Measurements from ENCODE around the gene IKZF1. TPM values are rescaled to one million over a fixed set of nuclear protein-coding genes. Genes with fewer than 3 reads are reported as not detected.

The IKZF1 gene
- total RNA-seq, 1 experiment from 2014 or later, result 2.3 TPM

GRCh38 chr7:50308532-50309385 is 4.2 kb downstream of the IKZF1 start:
- POLR2A ChIA-PET, result no interaction called here
- ATAC-seq (no peak), DNase-seq (ENCODE audit: low spot score) (no peak)
- Mint-ChIP-seq H3K36me3 (no peaks in the 10 kb centered on the region), H3K27ac (no peak overlapping the region), H3K9me3 (no peaks in the 10 kb centered on the region), H3K27me3 (ENCODE audit: low read depth) (peaks cover 39% of the 10 kb centered on the region), H3K4me1 (peaks cover 55% of the 10 kb centered on the region), H3K4me3 (no peak overlapping the region)
- TF ChIP-seq ZNF219 (CRISPR knock-in tag; IDR thresholded peaks at IDR 0.05; ENCODE audit: borderline replicate concordance) (no peak), GABPB1 (CRISPR knock-in tag; IDR thresholded peaks at IDR 0.05) (no peak), AFF4 (CRISPR knock-in tag; IDR thresholded peaks at IDR 0.05; ENCODE audit: borderline replicate concordance) (no peak), TEAD4 (CRISPR knock-in tag; IDR thresholded peaks at IDR 0.05) (no peak), GTF2I (CRISPR knock-in tag; conservative IDR thresholded peaks at IDR 0.05) (no peak), SOX15 (CRISPR knock-in tag; IDR thresholded peaks at IDR 0.05) (no peak), CREB1 (CRISPR knock-in tag; IDR thresholded peaks at IDR 0.05) (no peak), CREM (CRISPR knock-in tag; IDR thresholded peaks at IDR 0.05) (no peak), ERG (CRISPR knock-in tag; IDR thresholded peaks at IDR 0.05) (no peak)
- TF ChIP-seq, protein P1, sequence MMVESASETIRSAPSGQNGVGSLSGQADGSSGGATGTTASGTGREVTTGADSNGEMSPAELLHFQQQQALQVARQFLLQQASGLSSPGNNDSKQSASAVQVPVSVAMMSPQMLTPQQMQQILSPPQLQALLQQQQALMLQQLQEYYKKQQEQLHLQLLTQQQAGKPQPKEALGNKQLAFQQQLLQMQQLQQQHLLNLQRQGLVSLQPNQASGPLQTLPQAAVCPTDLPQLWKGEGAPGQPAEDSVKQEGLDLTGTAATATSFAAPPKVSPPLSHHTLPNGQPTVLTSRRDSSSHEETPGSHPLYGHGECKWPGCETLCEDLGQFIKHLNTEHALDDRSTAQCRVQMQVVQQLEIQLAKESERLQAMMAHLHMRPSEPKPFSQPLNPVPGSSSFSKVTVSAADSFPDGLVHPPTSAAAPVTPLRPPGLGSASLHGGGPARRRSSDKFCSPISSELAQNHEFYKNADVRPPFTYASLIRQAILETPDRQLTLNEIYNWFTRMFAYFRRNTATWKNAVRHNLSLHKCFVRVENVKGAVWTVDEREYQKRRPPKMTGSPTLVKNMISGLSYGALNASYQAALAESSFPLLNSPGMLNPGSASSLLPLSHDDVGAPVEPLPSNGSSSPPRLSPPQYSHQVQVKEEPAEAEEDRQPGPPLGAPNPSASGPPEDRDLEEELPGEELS (CRISPR knock-in tag; IDR thresholded peaks at IDR 0.05), result no peak
- TF ChIP-seq, protein P2, sequence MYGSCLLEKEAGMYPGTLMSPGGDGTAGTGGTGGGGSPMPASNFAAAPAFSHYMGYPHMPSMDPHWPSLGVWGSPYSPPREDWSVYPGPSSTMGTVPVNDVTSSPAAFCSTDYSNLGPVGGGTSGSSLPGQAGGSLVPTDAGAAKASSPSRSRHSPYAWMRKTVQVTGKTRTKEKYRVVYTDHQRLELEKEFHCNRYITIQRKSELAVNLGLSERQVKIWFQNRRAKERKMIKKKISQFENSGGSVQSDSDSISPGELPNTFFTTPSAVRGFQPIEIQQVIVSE (CRISPR knock-in tag; IDR thresholded peaks at IDR 0.05; ENCODE audit: borderline replicate concordance), result no peak
- TF ChIP-seq, protein P3, sequence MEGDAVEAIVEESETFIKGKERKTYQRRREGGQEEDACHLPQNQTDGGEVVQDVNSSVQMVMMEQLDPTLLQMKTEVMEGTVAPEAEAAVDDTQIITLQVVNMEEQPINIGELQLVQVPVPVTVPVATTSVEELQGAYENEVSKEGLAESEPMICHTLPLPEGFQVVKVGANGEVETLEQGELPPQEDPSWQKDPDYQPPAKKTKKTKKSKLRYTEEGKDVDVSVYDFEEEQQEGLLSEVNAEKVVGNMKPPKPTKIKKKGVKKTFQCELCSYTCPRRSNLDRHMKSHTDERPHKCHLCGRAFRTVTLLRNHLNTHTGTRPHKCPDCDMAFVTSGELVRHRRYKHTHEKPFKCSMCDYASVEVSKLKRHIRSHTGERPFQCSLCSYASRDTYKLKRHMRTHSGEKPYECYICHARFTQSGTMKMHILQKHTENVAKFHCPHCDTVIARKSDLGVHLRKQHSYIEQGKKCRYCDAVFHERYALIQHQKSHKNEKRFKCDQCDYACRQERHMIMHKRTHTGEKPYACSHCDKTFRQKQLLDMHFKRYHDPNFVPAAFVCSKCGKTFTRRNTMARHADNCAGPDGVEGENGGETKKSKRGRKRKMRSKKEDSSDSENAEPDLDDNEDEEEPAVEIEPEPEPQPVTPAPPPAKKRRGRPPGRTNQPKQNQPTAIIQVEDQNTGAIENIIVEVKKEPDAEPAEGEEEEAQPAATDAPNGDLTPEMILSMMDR (IDR thresholded peaks at IDR 0.05), result no peak
- TF ChIP-seq, protein P4, sequence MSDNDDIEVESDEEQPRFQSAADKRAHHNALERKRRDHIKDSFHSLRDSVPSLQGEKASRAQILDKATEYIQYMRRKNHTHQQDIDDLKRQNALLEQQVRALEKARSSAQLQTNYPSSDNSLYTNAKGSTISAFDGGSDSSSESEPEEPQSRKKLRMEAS (CRISPR knock-in tag; IDR thresholded peaks at IDR 0.05), result no peak
- CTCF ChIA-PET, result interaction anchor here (1.0 kb wide), 1 partner anchor 14 kb away, joined by 3 read pairs; no protein-coding TSS in a partner anchor

DNA sequence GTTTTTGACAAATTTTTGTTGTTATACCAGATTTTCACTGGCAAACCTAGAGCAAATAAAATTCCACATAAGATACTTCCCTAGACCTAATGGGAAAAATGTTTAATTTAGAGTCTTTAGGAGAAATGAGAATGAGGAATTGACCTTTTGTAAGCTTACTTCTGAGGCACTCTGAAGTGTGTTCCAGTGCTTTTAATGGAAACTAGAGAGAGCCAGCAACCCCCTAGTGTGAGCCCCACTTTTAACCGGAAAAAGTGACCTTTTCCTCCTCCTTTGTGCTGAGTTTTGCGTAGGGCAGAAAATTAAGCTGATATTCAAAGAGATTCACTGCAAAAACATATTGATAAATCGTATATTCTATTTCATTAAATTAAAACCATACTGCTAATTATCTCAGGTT is 5.2 kb downstream of the IKZF1 start:
- peaks cover 60% of the 10 kb centered on the region for H3K4me1 Mint-ChIP-seq
- CTCF ChIA-PET, result no interaction called here
- peaks cover 40% of the 10 kb centered on the region for H3K27me3 Mint-ChIP-seq (ENCODE audit: low read depth)
- no peak for DNase-seq (ENCODE audit: low spot score)
- no peaks in the 10 kb centered on the region for H3K36me3 Mint-ChIP-seq
- POLR2A ChIA-PET, result no interaction called here
- H3K27ac Mint-ChIP-seq, result no peak overlapping the region
- no peak for ATAC-seq
- H3K9me3 Mint-ChIP-seq, result no peaks in the 10 kb centered on the region
- TF ChIP-seq NFE2L1 (CRISPR knock-in tag; IDR thresholded peaks at IDR 0.05), result no peak
- TF ChIP-seq ZNF512 (CRISPR knock-in tag; IDR thresholded peaks at IDR 0.05; ENCODE audit: borderline replicate concordance), result no peak
- TF ChIP-seq ATF1 (CRISPR knock-in tag; IDR thresholded peaks at IDR 0.05), result no peak
- TF ChIP-seq, protein P3 (IDR thresholded peaks at IDR 0.05), result no peak
- no peak for TF ChIP-seq NR1H2 (CRISPR knock-in tag; IDR thresholded peaks at IDR 0.05)
- no peak for TF ChIP-seq IRF2 (CRISPR knock-in tag; IDR thresholded peaks at IDR 0.05; ENCODE audit: borderline replicate concordance, low read depth)
- no peak for TF ChIP-seq TEAD4 (CRISPR knock-in tag; IDR thresholded peaks at IDR 0.05)
- no peak overlapping the region for H3K4me3 Mint-ChIP-seq

All from WTC11 (cell line).